Activated CD8-positive, alpha-beta memory T cell treated with anti-CD3 and anti-CD28 coated beads, Interleukin-2, amount 50 U/mL, for 48 hours (primary cell): ENCODE measurements around the gene ERCC2.
"Not testable (repeated sequence)": the region's sequence is repeated elsewhere in the genome, so short reads cannot be mapped to it uniquely, and the experiment has no call there.

ENCODE experiments used
- DNase-seq: peaks from one replicate; pipeline ENCODE4 v3.0.0-alpha.2; 2020

ERCC2 gene

DNA sequence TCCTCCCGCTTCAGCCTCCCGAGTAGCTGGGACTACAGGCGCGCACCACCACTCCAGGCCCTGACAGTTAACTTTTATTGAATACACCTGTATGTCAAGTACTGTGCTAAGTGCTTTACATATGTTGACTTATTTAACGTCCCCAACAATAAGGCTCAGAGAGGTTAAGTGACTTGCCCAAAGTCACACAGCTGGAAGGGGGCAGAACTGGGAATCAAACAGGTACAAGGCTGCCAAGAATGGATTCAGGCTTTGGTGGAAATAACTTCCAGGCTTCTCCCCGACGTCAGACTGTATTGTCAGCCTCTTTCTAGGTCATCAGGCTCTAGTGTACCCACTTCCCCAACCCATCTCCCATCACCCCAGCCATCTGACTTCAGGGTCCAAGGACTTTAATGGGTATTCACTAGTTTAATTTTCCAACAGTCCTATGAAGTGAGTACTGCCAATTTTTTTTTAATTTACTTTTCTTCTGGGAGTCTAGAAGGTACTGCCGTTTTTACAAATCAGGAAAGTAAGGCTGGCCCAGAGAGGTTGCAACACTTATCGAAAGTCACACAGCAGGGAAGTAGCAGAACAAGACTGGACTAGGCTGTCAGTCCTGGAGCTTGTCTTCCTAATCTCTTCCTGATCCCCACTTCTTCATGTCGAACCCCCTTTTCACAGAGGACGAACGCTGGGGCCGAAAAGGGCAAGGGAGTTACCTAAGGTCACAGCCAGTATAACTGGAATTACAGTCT, 42.8 kb downstream of the ERCC2 start:
- no peak for DNase-seq

DNA sequence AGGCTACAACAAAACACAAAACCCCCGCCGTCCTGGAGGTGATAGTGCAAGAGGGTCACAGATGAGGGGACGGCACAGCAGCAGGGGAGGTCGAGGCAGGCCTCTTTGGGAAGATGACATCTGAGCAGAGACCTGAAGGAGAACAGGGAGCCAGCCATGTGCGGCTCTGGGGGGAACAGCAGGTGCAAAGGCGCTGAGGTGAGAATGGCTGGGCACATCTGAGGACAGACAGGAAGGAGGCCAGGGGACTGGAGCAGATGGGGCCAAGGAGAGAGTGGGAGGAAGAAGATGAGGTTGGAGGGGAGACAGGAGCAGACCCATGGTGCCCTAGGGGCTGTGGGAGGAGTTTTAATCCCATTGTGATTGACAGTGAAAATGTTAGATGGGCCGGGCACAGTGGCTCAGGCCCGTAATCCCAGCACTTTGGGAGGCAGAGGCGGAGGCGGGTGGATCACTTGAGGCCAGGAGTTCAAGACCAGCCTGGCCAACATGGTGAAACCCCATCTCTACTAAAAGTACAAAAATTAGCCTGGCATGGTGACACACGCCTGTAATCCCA, 45.9 kb downstream of the ERCC2 start:
- DNase-seq, result no peak

DNA sequence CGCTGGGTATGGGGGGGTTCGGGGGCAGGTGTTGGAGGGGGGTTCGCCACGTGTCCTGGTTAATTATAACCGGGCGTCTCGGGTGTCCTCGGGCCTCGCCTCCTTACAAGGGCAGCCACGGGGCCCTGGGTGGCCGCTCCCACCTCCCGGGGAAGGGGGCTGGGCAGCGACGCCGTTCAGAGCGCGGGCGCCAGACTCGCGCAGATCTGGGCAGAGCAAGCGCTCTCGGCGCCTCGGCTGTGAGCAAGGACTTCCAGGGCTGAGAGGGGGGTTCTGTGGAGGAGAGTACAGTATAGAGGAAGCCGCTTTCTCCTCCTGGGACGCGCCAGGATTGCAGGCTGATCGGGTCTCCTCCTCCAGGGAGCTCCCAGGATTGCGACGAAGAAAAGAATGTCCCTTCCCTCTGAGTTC, 46.7 kb downstream of the ERCC2 start:
- no peak for DNase-seq

DNA sequence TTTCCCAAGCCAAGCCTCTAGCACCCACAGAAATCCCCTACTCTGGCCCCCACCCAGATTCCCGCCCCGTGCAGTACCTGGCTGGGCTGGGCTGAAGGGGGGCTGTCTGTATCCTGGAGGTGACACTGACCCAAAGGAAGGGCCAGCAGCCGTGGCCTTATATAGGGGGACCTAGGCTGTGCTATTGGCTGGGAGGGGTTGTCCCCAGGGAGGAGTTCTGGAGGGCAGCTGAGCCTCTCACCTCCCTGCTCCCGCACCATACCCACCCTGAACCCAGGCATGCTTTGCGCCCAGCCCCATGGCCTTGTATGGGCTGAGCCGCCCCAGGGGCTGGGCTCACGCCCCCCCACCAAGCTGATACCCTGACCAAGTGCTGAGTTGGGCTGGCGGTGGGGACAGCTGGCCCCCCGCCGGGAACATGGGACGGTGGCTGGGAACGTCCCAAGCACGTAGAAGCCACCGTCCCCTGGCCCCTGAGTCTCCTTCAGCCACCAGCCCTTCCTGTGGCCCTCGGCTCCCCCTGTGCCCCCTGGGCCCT, 47.6 kb downstream of the ERCC2 start, which contains the start of gene CKM:
TSS of gene CKM (minus strand) at position 132 of the 538 bp plus-strand sequence. CDS start 3,162 bp downstream, outside the sequence.
- DNase-seq, result no peak

DNA sequence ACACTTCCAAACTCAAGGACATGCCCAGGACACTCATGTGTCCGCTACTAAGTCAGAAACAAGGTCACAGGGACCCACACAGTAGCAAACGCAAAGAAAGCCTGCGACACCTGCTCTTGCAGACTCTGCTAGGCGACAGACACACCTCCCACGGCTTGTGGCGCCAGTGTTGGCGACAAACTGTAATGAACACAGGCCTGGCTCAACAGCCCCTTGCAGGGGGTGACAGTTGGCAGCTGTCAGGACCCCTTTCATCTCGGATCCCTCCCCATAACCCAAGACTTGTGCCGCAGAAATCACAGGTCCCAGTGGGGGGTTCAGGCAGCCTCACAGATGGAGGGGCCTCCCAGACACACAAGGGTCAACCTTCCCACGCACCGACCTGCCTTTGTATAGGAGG, 48.1 kb downstream of the ERCC2 start:
- DNase-seq, result no peak

DNA sequence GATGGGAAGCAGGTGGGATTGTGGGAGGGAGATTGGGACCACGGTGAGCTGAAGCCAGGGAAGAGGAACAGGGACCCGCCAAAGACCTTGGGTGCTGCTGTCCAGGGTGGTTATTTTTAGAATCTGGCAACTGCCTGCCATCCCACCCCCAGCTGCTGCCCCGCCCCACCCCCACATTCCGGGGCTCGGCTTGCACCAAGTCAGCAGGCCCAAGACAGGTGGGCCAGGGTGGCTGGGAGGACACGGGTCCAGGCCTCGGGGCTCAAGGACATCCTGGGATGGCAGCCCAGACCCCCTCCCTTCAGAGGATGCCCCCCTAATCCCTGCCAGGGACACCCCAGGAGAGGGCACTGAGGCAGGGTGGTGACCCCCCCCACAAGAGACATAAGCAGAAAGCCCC, 48.5 kb downstream of the ERCC2 start:
- no peak for DNase-seq

DNA sequence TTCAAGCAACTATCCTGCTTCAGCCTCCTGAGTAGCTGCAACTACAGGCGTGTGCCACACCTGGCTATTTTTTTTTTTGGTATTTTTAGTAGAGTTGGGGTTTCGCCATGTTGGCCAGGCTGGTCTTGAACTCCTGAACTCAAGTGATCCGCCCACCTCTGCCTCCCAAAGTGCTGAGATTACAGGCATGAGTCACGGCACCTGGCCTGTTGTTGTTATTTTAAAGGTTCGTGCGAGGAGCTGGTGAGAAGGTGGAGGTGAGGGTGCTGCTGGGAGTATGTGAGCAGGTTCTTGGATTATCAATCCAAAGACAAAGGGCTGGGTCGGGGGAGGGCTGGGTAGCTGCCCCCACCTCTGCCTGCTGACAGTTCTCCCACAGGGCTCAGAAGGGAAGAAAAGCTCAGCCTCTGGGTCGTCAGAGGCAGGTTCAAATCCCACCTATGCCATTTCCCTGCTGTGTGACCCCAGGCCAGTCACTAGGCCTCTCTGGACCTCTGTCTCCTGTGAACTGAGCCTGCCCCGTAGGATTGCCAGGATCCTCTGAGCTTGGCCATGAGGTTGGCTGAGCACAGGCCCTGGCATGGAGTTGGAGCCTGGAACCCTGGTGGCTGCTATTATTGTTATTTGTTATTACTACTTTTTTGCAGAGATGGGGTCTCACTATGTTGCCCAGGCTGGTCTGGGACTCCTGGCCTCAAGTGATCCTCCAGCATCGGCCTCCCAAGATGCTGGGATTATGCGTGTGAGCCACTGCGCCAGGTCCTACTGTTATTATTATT, 49.2 kb downstream of the ERCC2 start:
- no peak for DNase-seq

DNA sequence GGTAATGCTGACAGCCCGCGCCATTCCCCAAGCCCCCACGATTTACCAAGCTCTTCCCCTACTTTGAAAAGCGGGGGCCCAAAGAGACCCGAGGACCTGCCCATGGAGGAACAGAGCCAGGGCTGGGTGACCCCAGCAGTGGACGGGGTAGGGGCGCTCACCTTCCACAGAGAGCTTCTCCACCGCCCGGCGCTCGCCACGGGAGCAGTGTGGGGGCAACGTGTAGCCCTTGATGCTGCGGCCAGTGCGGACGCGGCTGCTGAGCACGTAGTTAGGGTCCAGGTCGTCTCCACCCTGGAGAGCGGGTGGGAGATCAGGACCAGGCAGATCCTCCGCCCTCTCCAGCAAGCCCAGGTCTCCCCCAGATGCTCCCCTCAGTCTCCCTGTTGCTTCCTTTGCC, 55.1 kb downstream of the ERCC2 start:
- no peak for DNase-seq

DNA sequence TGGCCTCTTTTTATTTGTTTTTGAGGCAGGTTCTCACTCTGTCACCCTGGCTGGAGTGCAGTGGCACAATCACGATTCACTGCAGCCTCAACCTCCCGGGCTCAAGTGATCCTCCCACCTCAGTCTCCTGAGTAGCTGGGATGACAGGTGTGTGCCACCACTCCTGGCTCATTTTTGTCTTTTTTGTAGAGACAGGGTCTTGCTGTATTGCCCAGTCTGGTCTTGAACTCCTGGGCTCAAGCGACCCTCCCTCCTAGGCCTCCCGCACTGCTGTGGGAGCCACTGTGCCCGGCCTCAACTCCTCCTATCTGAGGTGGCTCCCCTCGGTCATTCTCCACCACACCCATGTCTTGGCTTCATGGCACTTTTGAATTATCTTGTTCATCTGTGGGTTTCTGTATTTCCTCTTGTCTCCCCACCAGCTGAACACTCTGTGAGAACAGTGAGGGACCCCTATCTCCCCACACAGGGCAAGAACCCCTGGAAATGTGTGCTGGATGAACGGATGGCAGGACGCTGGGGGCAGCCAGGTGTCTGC, 55.6 kb downstream of the ERCC2 start:
- no peak for DNase-seq

DNA sequence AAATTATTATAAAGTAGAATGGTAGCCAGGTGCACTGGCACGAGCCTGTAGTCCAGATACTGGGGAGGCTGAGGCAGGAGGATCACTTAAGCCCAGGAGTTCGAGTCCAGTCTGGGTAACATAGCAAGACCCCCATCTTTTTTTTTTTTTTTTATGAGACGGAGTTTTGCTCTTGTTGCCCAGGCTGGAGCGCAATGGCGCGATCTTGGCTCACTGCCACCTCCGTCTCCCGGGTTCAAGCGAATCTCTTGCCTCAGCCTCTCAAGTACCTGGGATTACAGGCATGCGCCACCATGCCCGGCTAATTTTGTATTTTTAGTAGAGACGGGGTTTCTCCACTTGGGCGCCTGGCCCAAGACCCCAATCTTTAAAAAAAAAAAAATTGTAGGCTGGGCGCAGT, 58.1 kb downstream of the ERCC2 start:
- DNase-seq, result not testable (repeated sequence)

DNA sequence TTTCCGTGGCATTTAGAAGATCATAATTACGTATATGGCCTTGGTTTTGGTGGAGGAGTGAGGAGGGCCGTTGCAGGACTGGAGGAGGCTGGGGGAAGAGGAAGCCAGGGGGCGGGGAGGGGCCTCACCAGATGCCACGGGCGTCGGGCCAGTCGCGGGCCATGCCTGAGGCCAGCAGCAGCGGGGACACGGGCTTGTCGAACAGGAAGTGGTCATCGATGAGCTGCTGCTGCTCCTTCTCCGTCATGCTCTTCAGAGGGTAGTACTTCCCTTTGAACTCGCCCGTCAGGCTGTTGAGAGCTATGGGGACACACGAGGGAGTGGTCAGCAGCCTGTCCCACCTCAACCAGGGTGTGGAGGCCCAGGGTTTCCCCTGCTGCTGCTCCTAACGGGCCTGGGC, 58.8 kb downstream of the ERCC2 start:
- no peak for DNase-seq

DNA sequence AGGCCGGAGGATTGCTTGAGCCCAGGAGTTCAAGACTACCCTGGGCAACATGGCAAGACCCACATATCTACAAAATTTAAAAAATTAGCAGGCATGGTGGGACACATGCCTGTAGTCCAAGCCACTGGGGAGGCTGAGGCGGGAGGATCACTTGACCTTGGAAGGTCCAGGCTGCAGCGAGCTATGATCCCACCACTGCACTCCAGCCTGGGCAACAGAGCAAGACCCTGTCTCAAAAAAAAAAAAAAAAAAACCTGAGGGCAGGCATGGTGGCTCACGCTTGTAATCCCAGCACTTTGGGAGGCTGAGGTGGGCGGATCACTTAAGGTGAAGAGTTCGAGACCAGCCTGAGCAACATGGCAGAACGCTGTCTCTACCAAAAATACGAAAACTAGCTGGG, 61.1 kb downstream of the ERCC2 start:
- DNase-seq, result not testable (repeated sequence)

DNA sequence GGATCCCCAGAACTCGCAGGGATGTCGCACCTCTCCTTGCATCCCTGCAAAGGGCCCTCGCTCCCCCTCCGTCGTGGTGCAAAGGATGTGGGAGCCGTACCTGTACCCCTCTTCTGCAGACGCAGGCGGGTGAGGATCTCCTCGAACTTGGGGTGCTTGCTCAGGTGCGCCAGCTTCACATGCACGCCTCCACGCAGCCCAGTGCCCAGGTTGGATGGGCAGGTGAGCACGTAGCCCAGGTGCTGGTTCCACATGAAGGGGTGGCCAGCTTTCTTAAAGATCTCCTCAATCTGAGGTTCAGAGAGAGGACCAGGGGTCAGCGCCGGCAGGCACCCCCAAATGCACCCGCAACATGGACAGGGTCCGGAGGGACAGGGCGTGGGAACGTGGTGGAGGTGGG, 63.0 kb downstream of the ERCC2 start:
- DNase-seq, result no peak

DNA sequence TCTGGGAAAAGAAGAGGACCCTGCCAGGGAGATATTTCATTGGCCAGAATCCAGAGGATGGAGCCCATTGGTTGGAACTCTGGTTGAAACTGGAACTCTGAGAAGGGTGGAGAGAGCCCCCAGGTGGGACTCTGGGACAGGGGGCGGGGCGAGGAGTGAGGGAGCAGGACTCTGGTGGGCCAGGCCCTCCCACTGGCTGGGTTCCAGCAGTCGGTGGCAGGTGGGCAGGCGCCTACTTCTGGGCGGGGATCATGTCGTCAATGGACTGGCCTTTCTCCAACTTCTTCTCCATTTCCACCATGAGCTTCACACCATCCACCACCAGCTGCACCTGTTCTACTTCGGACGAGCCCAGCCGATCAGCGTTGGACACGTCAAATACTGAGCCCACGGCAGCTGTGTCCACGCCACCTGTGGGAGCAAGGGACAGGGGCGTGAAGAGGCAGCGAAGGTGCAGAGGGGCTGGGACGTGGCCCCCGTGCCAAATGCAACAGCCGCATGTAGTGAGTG, 63.8 kb downstream of the ERCC2 start:
- DNase-seq, result no peak

DNA sequence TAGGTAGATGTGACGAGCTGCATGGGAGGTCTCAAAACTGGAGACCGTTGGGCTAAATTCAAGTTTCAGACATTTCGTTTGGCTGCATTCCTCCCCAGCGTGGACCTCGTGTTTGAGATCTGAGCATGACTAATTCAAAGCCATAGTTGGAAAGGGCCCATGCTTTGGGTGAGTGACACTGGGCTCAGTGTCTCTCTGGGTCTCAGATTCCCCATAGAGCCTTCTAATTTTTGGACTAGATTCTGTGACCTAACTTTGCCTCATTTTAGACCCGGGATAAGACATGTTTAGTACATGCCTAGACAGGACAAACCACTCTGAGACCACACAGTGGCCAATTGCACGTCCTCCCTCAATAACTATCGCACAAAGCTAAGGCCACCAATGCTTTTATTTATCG, 64.3 kb downstream of the ERCC2 start:
- no peak for DNase-seq

DNA sequence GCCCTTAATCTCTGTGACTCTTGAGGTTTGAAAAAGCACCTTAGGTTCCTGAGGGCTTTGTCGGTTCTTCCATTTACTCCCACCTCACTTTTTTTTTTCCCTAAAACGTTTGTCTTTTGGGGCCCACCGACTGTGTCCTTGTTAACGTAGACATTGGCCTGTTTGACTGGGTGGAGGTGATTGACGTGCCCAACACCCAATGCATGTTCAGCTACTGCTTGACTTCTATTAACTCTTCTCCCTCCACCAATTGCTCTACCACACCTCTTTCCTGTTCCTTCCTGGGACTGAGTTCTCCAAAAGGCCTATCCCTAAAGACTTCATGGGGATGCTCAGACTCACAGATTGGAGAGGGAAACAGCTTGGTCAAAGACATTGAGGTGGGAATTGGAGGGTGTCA, 65.0 kb downstream of the ERCC2 start:
- DNase-seq, result no peak

DNA sequence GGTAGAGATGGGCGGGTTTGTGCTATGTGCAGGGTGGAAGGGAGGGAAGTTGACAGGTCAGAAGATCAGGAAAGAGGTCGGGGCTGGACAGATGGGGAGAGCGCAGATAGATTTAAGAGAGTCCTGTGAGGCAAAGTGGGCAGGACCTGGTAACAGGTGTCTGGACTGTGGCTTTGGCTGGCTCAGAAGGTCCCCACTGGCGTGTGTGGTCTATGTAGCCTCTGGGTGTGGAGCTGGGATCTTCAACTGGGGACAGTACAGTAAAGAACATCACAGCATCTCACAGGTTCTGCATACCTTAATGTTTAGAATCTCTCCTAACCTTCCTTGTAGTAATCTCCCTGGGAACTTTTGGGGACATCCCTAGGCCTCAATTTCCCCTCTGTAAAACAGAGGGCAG, 65.4 kb downstream of the ERCC2 start:
- DNase-seq, result no peak

DNA sequence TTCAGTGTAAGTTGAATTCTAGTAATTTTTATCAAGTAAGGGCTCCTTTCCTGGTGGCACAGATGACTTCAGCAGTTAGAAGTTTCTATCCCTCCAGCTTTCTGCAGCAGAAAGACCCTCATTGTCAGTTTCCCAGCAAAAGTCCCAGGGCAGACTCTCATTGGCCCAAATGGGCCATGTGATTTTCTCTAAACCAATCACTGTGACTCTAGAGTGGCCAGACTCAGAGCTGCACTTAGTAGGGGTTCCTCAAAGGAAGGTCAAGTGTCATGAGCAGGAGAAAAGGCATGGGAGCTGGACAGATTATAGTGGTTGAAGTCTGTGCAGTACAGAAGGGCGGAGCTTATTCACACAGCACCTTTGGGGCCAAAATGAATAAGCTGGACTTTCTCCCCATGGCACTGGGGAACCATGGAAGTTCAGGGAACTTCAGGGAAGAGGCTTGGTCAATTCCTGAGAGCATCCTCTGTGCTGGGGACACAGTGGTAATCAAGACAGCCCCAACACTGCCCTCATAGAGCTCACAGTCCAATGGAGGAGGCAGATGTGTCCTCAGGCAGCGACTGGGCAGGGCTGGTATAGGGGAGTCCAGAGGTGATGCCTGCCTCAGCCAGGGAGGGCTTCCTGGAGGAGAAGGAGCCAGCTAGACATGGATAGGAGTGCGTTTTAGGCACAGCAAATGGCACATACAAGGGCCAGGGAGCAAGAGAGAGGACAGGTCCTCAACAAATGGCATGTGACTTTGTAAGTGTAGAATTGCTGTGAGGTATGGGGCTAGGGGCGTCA, 66.0 kb downstream of the ERCC2 start:
- DNase-seq, result no peak

DNA sequence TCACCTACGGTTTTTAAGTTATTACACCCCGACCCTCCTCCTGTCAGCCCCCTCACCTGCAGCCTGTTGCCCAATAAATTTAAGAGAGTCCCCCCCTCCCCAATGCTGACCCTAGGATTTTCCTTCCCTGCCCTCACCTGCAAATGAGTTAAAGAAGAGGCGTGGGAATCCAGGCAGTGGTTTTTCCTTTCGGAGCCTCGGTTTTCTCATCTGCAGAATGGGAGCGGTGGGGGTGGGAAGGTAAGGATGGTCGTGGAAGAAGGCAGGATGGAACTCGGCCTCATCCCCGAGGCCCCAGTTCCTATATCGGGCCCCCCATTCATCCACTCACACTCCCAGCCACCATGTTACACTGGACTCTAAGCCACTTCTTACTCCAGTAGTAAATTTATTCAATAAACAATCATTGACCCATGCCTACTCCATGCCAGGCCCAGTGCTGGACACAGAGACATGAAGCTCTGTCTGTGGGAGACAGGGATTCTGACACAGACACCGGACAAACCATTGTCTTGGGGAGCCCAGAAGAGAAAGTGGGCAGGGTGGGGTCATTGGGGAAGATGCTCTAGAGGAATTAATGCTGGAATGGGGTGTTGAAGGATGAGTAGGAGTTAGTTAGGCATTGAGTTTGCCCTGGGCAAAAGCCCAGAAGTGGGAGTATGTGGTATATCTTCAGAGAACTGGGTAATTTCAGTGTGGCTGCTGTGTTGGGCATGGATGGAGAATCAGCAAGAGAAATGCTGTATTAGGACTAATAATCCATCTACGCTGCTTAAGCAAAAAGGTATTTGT, 66.9 kb downstream of the ERCC2 start:
- no peak for DNase-seq

DNA sequence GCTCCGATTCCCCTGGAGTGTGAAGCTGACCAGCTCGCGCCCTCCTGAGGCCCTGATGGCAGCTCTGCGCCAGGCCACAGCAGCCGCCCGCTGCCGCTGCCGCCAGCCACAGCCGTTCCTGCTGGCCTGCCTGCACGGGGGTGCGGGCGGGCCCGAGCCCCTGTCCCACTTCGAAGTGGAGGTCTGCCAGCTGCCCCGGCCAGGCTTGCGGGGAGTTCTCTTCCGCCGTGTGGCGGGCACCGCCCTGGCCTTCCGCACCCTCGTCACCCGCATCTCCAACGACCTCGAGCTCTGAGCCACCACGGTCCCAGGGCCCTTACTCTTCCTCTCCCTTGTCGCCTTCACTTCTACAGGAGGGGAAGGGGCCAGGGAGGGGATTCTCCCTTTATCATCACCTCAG, 68.0 kb downstream of the ERCC2 start:
- DNase-seq, result no peak
